CD4-positive, alpha-beta T cell treated with Interferon alpha-2 for 1 hour (primary cell): ENCODE results near the gene DPY19L3.

Source experiments
- DNase-seq, 2 donors: peaks; one replicate each; pipeline ENCODE4 v3.0.0-alpha.2; 2020 to 2022

DPY19L3 gene

DNA sequence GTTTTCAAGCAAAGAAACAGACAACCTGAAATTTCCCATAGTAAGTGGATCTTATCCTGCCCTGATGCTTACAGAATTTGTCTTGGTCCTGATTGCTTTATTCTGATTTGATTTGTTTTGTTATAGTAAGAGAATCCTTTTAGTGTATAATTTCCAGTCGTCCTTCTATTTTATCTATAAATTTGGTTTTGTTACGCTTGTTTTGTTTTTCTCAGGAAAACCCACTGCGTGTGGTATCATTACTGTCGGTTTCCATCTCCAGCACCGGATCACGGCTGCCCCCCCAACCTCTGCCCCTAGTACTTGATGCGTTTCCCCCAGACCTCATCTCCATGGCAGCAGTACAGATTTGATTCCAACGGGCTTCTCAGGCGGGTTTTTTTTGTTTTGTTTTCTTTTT is 117.4 kb downstream of the DPY19L3 start:
- no peak for DNase-seq

GRCh38 chr19:32526895-32527294 is 121.3 kb downstream of the DPY19L3 start:
- DNase-seq = no peak

DNA sequence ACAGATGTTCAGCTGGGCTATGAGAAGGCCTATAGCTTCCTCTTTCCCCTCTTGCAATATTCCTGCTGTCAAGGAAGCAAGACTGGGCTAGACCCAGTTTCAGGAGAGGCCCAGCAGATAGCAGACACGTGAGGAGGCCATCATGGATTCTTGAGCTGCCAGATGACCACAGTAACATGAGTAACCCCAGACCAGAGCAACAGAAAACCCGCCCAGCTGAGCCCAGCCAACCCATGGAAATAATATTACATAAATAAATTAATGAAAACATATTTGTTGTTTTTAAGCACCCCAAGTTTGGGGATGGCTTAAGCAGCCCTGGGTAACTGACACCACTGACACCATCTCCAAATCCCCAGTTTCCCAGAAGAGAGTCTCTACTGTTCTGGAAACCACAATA is 125.2 kb downstream of the DPY19L3 start:
- no peak for DNase-seq

GRCh38 chr19:32532233-32532632 is 126.7 kb downstream of the DPY19L3 start:
- DNase-seq = no peak
